Stimulated activated CD8-positive, alpha-beta memory T cell treated with anti-CD3 and anti-CD28 coated beads, Interleukin-4, amount 100 ng/mL, for 4 hours (primary cell): ENCODE results near the gene IER3IP1.
"Not testable (repeated sequence)": the region's sequence is repeated elsewhere in the genome, so short reads cannot be mapped to it uniquely, and the experiment has no call there.

Source experiments
- DNase-seq, 2 donors: peaks; one replicate each; pipeline ENCODE4 v3.0.0-alpha.2; 2020; ENCODE audit warnings: low read depth in 2 of 2, low spot score in 1 of 2

The IER3IP1 gene

GRCh38 chr18:47160256-47160655 is 15.9 kb downstream of the IER3IP1 start:
- no peak for DNase-seq

GRCh38 chr18:47158404-47158803 is 17.8 kb downstream of the IER3IP1 start:
- not testable (repeated sequence) for DNase-seq

GRCh38 chr18:47151439-47151838 is 24.7 kb downstream of the IER3IP1 start:
- DNase-seq, result no peak

- no peak for DNase-seq
These were observed 25.3 kb downstream of the IER3IP1 start for GRCh38 chr18:47150824-47151366.

- peak; percentile 52 to 65 for DNase-seq
These were observed 25.9 kb downstream of the IER3IP1 start, which contains the start of gene HDHD2 for GRCh38 chr18:47150029-47150823. HDHD2 (minus strand) TSS chr18:47150500; CDS start chr18:47136439, 14,061 bp downstream.

GRCh38 chr18:47149457-47150028 is 26.6 kb downstream of the IER3IP1 start:
- DNase-seq, result no peak

GRCh38 chr18:47146206-47146605 is 30.0 kb downstream of the IER3IP1 start:
- DNase-seq, result no peak

- DNase-seq, result no peak
These were observed 32.2 kb downstream of the IER3IP1 start for GRCh38 chr18:47143899-47144485.

DNA sequence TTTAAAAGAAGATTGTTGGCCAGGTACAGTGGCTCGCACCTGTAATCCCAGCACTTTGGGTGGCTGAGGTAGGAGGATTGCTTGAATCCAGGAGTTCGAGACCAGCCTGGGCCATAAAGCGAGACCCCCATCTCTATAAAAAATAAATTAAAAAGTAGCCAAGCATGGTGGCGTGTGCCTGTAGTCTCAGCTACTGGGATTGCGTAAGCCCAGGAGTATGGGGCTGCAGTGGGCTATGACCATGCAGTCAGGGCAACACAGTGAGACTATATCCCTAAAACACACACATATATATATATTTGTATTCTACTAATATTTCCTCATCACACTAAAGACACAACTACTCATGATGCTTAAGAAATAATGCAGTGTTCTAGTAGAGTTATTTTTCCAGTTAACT is 33.0 kb downstream of the IER3IP1 start:
- no peak for DNase-seq

GRCh38 chr18:47141289-47141688 is 34.9 kb downstream of the IER3IP1 start:
- DNase-seq, result no peak

DNA sequence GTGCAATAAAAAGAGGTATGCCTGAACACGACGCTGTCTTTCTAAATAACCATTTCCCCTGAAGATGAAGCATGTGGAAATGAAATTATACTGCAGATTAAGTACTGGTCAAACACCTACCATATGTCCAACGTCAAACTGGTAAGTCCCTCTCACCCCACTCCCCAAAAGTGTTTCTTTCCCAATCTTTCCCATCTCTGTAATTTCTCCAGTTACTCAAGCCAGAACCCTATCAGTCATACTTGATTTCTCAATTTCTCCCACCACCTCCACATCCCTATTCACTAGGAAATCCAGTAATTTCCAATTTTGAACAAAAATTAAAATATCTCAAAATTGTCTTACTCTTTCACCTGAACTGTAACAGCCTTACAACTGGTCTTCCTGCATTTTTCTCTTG is 55.0 kb downstream of the IER3IP1 start:
- DNase-seq, result no peak

- no peak for DNase-seq
These were observed 55.7 kb downstream of the IER3IP1 start for GRCh38 chr18:47120428-47120827.

- no peak for DNase-seq
These were observed 57.2 kb downstream of the IER3IP1 start for GRCh38 chr18:47118981-47119380.

- DNase-seq, result no peak
These were observed 61.0 kb downstream of the IER3IP1 start for GRCh38 chr18:47115205-47115604.

GRCh38 chr18:47113796-47114540 is 62.2 kb downstream of the IER3IP1 start:
- no peak for DNase-seq

DNA sequence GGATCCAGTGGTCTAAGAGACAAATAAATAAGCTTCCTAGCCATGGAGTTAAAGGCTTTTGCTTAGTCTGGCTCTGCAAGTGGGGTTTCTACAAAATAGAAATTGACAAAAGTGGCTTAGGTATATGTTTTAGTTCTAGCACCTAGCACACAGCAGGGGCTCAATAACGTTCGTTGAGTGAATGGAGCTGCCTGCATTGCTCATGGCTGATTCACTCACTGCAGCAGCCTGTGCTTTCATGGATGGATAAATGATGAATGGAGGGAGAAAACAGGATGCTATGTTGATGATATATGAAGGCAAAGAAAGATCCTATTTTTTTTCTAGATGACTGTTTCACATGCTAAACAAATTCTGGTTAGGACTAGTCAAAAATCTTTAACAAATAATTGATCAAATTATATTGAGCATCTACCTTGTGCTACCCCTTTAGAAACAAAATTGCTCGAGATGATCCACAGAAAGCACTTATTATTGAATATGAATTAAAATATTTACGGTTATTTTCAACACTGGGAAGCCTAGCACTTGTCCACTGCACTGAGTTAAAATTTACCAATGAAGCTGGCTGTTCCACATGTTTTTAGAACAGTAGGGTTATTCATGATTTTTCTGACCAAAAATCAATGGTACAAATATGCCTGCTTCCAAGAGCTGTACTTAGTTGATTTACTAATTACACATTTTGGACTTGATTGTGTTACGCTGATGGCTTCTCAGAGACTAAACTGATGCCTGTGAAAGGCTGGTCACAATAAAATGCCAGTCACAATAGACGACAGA is 65.5 kb downstream of the IER3IP1 start:
- no peak for DNase-seq

- no peak for DNase-seq
These were observed 66.4 kb downstream of the IER3IP1 start for GRCh38 chr18:47109720-47110119.

GRCh38 chr18:47108998-47109405 is 67.2 kb downstream of the IER3IP1 start:
- DNase-seq, result no peak

- no peak for DNase-seq
These were observed 67.8 kb downstream of the IER3IP1 start for GRCh38 chr18:47108373-47108772.
